Hepatocyte (in vitro differentiated cells): ENCODE data around the gene CDK3.

Source experiments
- EZH2 ChIP-seq: fragments of 200-600 bp; sonication (generic); IDR thresholded peaks from 2 replicates; pipeline ENCODE4 v1.6.1; 2016; ENCODE audit warnings: antibody characterized with exemption, mild to moderate bottlenecking, borderline replicate concordance
- EZH2phosphoT487 ChIP-seq: fragments of 200-600 bp; sonication (generic); IDR thresholded peaks from one replicate; pipeline ENCODE4 v1.6.1; 2018; ENCODE audit warnings: antibody characterized with exemption, mild to moderate bottlenecking, low read depth, moderate library complexity; ENCODE audit not compliant: unreplicated experiment, severe bottlenecking
- TF ChIP-seq, protein P1 (sequence below): fragments of 200-600 bp; sonication (generic); IDR thresholded peaks from 2 replicates; pipeline ENCODE4 v1.5.1; 2016; ENCODE audit warnings: antibody characterized with exemption, mild to moderate bottlenecking; ENCODE audit not compliant: poor library complexity

DNA sequence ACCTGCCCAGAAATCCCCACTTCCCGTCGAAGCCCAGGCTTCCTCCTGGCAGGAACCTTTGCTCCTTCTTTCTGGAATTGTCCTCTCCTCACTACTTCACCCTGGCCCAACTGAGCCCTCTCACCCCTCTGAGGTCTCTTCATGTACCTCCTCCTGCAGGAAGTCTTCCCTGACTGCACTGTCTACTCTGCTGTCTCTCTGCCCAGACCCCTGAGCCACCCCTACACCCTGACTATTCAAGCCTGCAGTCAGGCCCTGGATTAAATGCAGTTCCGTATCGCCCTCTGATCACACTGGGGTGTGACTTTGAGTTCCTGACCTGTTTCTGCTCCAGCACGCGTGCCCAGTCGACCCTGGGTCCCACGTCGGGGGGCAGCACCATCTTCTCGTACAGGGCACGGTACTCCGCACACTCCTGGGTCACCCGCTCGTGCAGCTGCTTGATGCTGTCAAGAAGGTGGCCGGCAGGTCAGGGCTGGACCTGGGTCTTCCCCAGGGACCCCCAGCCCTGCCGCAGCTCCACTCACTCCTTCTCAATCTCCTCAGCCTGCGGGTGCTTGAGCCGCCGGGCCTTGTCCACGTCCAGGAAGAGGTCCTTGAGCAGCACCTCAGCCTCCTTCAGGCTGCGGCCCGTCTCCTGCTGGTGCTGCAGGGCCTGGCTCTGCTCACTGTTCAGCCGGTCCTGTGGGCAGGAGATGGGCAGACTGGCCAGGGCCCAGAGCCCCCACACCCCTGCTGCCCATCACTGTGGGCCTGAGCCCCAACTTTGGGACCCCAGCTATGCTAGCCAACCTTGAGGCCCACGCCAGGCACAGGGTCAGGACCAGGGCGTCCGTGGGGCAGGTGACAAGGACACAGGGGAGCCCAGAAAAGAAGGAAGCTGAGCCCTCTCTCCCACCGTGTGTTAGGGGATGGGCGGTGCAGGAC lies 22.6 kb downstream of the CDK3 start:
- TF ChIP-seq, protein P1, sequence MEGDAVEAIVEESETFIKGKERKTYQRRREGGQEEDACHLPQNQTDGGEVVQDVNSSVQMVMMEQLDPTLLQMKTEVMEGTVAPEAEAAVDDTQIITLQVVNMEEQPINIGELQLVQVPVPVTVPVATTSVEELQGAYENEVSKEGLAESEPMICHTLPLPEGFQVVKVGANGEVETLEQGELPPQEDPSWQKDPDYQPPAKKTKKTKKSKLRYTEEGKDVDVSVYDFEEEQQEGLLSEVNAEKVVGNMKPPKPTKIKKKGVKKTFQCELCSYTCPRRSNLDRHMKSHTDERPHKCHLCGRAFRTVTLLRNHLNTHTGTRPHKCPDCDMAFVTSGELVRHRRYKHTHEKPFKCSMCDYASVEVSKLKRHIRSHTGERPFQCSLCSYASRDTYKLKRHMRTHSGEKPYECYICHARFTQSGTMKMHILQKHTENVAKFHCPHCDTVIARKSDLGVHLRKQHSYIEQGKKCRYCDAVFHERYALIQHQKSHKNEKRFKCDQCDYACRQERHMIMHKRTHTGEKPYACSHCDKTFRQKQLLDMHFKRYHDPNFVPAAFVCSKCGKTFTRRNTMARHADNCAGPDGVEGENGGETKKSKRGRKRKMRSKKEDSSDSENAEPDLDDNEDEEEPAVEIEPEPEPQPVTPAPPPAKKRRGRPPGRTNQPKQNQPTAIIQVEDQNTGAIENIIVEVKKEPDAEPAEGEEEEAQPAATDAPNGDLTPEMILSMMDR = no peak
- TF ChIP-seq EZH2 (no peak), EZH2phosphoT487 (no peak)
